ENCODE measurements around the gene TMA7. TPM values are rescaled to one million over a fixed set of nuclear protein-coding genes. Genes with fewer than 3 reads are reported as not detected.
A peak's percentile ranks its signal among the peaks of the same experiment; 100 is the strongest.
"Not testable (repeated sequence)": the region's sequence is repeated elsewhere in the genome, so short reads cannot be mapped to it uniquely, and the experiment has no call there.

The TMA7 gene
- 100 to 1,000 TPM; 318 to 323 TPM for total RNA-seq

GRCh38 chr3:48439820-48440589 is at the start of gene TMA7, which contains the start of gene CCDC51:
TSS of gene TMA7 (plus strand) at chr3:48440257. CDS start at chr3:48440297, 40 bp downstream.
TSS of gene CCDC51 (minus strand) at chr3:48440119. CDS start at chr3:48435128, 4,991 bp downstream.
- POLR2A ChIA-PET = interaction anchor here (0.6 to 2.9 kb wide), 10 partner anchors 9 to 199 kb away, joined by 3 to 14 read pairs (median 3); partner anchors contain the start of gene ZNF589
- peak within 1 kb of the TSS; percentile 87 for H3K27ac Mint-ChIP-seq
- H3K27me3 Mint-ChIP-seq = no peaks in the 10 kb centered on the region
- DNase-seq = peak; percentile 99
- no peaks in the 10 kb centered on the region for H3K9me3 Mint-ChIP-seq
- CTCF ChIA-PET = interaction anchor here (0.5 to 9.7 kb wide), 18 partner anchors 29 to 1799 kb away, joined by 3 to 290 read pairs (median 3); partner anchors contain the start of genes PFKFB4 and ZNF589
- H3K4me1 Mint-ChIP-seq (ENCODE audit: low read depth) = peaks cover 32% of the 10 kb centered on the region
- intact Hi-C loops (cut with micrococcal nuclease) = loop anchor here (1.0 to 5.0 kb wide), 6 partner anchors 33 to 251 kb away; partner anchors contain the start of genes CDC25A, PFKFB4 and ZNF589
- peaks cover 32% of the 10 kb centered on the region for H3K36me3 Mint-ChIP-seq
- peak within 1 kb of the TSS; percentile 90 for H3K4me3 Mint-ChIP-seq

- Mint-ChIP-seq H3K36me3 (no peaks in the 10 kb centered on the region), H3K27me3 (peaks cover 8% of the 10 kb centered on the region), H3K9me3 (no peaks in the 10 kb centered on the region), H3K4me1 (ENCODE audit: low read depth) (no peaks in the 10 kb centered on the region), H3K27ac (no peak overlapping the region), H3K4me3 (no peak overlapping the region)
- DNase-seq = no peak
- intact Hi-C loops (cut with micrococcal nuclease) = no loop called here
- POLR2A ChIA-PET = no interaction called here
- CTCF ChIA-PET = interaction anchor here (1.6 kb wide), 1 partner anchor 41 kb away, joined by 6 read pairs; no protein-coding TSS in a partner anchor
Observed at GRCh38 chr3:48394391-48394790, 45.7 kb upstream of the TMA7 start.

- POLR2A ChIA-PET = no interaction called here
- Mint-ChIP-seq H3K4me1 (ENCODE audit: low read depth) (no peaks in the 10 kb centered on the region), H3K36me3 (no peaks in the 10 kb centered on the region), H3K4me3 (no peak overlapping the region), H3K27me3 (peaks cover 7% of the 10 kb centered on the region), H3K27ac (no peak overlapping the region), H3K9me3 (no peaks in the 10 kb centered on the region)
- no peak for DNase-seq
- CTCF ChIA-PET = interaction anchor here (1.1 to 1.6 kb wide), 3 partner anchors 40 to 240 kb away, joined by 3 to 6 read pairs (median 3); no protein-coding TSS in a partner anchor
- intact Hi-C loops (cut with micrococcal nuclease) = no loop called here
Observed at GRCh38 chr3:48395714-48396113, 44.3 kb upstream of the TMA7 start.

- Mint-ChIP-seq H3K9me3 (no peaks in the 10 kb centered on the region), H3K27ac (no peak overlapping the region)
- POLR2A ChIA-PET = no interaction called here
Observed at GRCh38 chr3:48397767-48398681, 42.0 kb upstream of the TMA7 start.

GRCh38 chr3:48398701-48399386 is 41.2 kb upstream of the TMA7 start:
- Mint-ChIP-seq H3K9me3 (no peaks in the 10 kb centered on the region), H3K4me1 (ENCODE audit: low read depth) (no peaks in the 10 kb centered on the region), H3K27ac (no peak overlapping the region), H3K27me3 (peaks cover 1% of the 10 kb centered on the region), H3K36me3 (no peaks in the 10 kb centered on the region), H3K4me3 (no peak overlapping the region)
- POLR2A ChIA-PET = no interaction called here
- intact Hi-C loops (cut with micrococcal nuclease) = no loop called here
- DNase-seq = no peak
- CTCF ChIA-PET = interaction anchor here (0.9 to 8.0 kb wide), 7 partner anchors 14 to 210 kb away, joined by 3 to 290 read pairs (median 34); partner anchors contain the start of genes CCDC51, PFKFB4, TMA7 and UQCRC1

More at GRCh38 chr3:48397767-48398681, 42.0 kb upstream of the TMA7 start:
- CTCF ChIA-PET = interaction anchor here (3.1 to 8.0 kb wide), 3 partner anchors 39 to 161 kb away, joined by 34 to 290 read pairs (median 58); partner anchors contain the start of genes CCDC51, PFKFB4 and TMA7
- intact Hi-C loops (cut with micrococcal nuclease) = no loop called here
- no peaks in the 10 kb centered on the region for H3K4me1 Mint-ChIP-seq (ENCODE audit: low read depth)
- DNase-seq = no peak
- H3K4me3 Mint-ChIP-seq = no peak overlapping the region
- H3K27me3 Mint-ChIP-seq = peaks cover 3% of the 10 kb centered on the region
- H3K36me3 Mint-ChIP-seq = no peaks in the 10 kb centered on the region

- Mint-ChIP-seq H3K36me3 (no peaks in the 10 kb centered on the region), H3K9me3 (no peaks in the 10 kb centered on the region), H3K4me1 (ENCODE audit: low read depth) (no peaks in the 10 kb centered on the region), H3K4me3 (no peak overlapping the region), H3K27me3 (peaks cover 1% of the 10 kb centered on the region), H3K27ac (no peak overlapping the region)
- CTCF ChIA-PET = interaction anchor here (0.9 to 8.0 kb wide), 21 partner anchors 8 to 286 kb away, joined by 3 to 290 read pairs (median 6); partner anchors contain the start of genes ATRIP, CCDC51, NCKIPSD and PFKFB4
- intact Hi-C loops (cut with micrococcal nuclease) = loop anchor here (2.0 kb wide), 1 partner anchor 37 kb away; no protein-coding TSS in a partner anchor
- POLR2A ChIA-PET = interaction anchor here (0.6 to 1.6 kb wide), 2 partner anchors 150 to 870 kb away, joined by 3 read pairs; no protein-coding TSS in a partner anchor
- peak; percentile 5 for DNase-seq
Observed at GRCh38 chr3:48399387-48400172, 40.5 kb upstream of the TMA7 start.

GRCh38 chr3:48400824-48401433 is 39.1 kb upstream of the TMA7 start:
- H3K4me3 Mint-ChIP-seq = no peak overlapping the region
- H3K36me3 Mint-ChIP-seq = no peaks in the 10 kb centered on the region
- ChIA-PET POLR2A (interaction anchor here (0.9 to 1.6 kb wide), 4 partner anchors 35 to 156 kb away, joined by 3 to 7 read pairs (median 4); partner anchors contain the start of genes CCDC51, PFKFB4 and TMA7), CTCF (interaction anchor here (0.6 to 8.0 kb wide), 73 partner anchors 9 to 1048 kb away, joined by 3 to 290 read pairs (median 4); partner anchors contain the start of genes ATRIP, CCDC51, CDC25A and KLHDC8B)
- H3K27me3 Mint-ChIP-seq = peaks cover 1% of the 10 kb centered on the region
- no peak overlapping the region for H3K27ac Mint-ChIP-seq
- no peaks in the 10 kb centered on the region for H3K9me3 Mint-ChIP-seq
- peak; percentile 74 for DNase-seq
- no peaks in the 10 kb centered on the region for H3K4me1 Mint-ChIP-seq (ENCODE audit: low read depth)
- intact Hi-C loops (cut with micrococcal nuclease) = loop anchor here (1.0 to 2.0 kb wide), 4 partner anchors 36 to 255 kb away; partner anchors contain the start of gene SLC26A6

GRCh38 chr3:48401434-48401901 is 38.6 kb upstream of the TMA7 start:
- ChIA-PET POLR2A (interaction anchor here (1.0 to 1.6 kb wide), 3 partner anchors 38 to 155 kb away, joined by 3 to 6 read pairs (median 3); partner anchors contain the start of genes CCDC51, PFKFB4 and TMA7), CTCF (interaction anchor here (0.8 to 8.0 kb wide), 59 partner anchors 9 to 1048 kb away, joined by 3 to 290 read pairs (median 5); partner anchors contain the start of genes ATRIP, CCDC51, CDC25A and KLHDC8B)
- H3K36me3 Mint-ChIP-seq; H3K27me3 Mint-ChIP-seq; H3K27ac Mint-ChIP-seq; H3K9me3 Mint-ChIP-seq; H3K4me3 Mint-ChIP-seq; H3K4me1 Mint-ChIP-seq (ENCODE audit: low read depth): not testable (repeated sequence)
- peak; percentile 7 for DNase-seq
- intact Hi-C loops (cut with micrococcal nuclease) = loop anchor here (1.0 to 2.0 kb wide), 4 partner anchors 35 to 255 kb away; partner anchors contain the start of gene SLC26A6

GRCh38 chr3:48402281-48402732 is 37.8 kb upstream of the TMA7 start:
- POLR2A ChIA-PET = no interaction called here
- Mint-ChIP-seq H3K4me3 (no peak overlapping the region), H3K4me1 (ENCODE audit: low read depth) (no peaks in the 10 kb centered on the region), H3K27me3 (peaks cover 1% of the 10 kb centered on the region), H3K9me3 (no peaks in the 10 kb centered on the region), H3K36me3 (no peaks in the 10 kb centered on the region), H3K27ac (no peak overlapping the region)
- DNase-seq = peak; percentile 8
- CTCF ChIA-PET = interaction anchor here (1.7 to 8.0 kb wide), 7 partner anchors 28 to 172 kb away, joined by 10 to 290 read pairs (median 33); partner anchors contain the start of genes ATRIP, CCDC51, PFKFB4 and PLXNB1
- intact Hi-C loops (cut with micrococcal nuclease) = no loop called here

Measured in activated CD4-positive, alpha-beta memory T cell treated with anti-CD3 and anti-CD28 coated beads for 36 hours (primary cell).